Measurements from ENCODE around the gene PGAP6. TPM values are rescaled to one million over a fixed set of nuclear protein-coding genes. Genes with fewer than 3 reads are reported as not detected.

The PGAP6 gene
- total and polyA plus RNA-seq, 10 donors, result 19.5 to 63.2 (median 43.9) TPM

- DNase-seq, result peak; percentile 88
Observed at GRCh38 chr16:397736-398332, 16.1 kb upstream of the PGAP6 start.

DNA sequence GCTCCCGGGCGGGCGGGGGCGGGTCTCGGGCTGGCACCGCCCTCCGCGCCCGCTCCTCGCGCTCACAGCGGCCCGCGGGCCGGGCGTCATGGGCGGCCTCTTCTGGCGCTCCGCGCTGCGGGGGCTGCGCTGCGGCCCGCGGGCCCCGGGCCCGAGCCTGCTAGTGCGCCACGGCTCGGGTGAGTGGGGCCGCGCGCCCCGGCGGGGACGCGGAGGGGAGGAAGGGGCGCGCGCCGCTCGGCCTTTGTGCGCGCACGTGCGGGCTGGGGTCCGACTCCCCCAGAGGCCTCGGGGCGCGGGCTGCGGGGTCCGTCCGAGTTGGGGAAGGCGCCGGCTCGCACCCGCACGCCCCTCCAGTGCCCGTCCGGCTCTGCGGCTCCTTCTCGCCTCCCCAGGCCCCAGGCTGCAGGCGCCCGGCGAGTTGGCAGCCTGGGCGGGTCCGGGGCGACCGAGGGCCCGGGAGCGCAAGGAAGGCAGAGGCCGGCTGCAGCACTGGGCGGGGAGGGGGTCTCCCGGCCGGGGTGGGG is 15.4 kb upstream of the PGAP6 start, which contains the start of gene NME4:
Gene NME4 (plus strand): TSS at position 65 of the 527 bp plus-strand sequence. CDS start 24 bp downstream, at position 89.
- intact Hi-C loops (cut with DNase I; ENCODE audit: low total_unique reads), result no loop called here
- TF ChIP-seq, protein P1, sequence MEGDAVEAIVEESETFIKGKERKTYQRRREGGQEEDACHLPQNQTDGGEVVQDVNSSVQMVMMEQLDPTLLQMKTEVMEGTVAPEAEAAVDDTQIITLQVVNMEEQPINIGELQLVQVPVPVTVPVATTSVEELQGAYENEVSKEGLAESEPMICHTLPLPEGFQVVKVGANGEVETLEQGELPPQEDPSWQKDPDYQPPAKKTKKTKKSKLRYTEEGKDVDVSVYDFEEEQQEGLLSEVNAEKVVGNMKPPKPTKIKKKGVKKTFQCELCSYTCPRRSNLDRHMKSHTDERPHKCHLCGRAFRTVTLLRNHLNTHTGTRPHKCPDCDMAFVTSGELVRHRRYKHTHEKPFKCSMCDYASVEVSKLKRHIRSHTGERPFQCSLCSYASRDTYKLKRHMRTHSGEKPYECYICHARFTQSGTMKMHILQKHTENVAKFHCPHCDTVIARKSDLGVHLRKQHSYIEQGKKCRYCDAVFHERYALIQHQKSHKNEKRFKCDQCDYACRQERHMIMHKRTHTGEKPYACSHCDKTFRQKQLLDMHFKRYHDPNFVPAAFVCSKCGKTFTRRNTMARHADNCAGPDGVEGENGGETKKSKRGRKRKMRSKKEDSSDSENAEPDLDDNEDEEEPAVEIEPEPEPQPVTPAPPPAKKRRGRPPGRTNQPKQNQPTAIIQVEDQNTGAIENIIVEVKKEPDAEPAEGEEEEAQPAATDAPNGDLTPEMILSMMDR (IDR thresholded peaks at IDR 0.05 in 8 of 11, conservative IDR thresholded peaks at IDR 0.05 in 3 of 11), result no peak
- TF ChIP-seq POLR2AphosphoS5 (IDR thresholded peaks at IDR 0.05), result peak in 1 of 3 donors; percentile 43
- no peak for TF ChIP-seq POLR2A (IDR thresholded peaks at IDR 0.05)
- peak within 1 kb of the TSS; percentile 43 to 89 (median 56) for H3K4me3 ChIP-seq
- WGBS, 5 donors, result 0 to 1% (median 0%) methylated on average over 23 to 75 of the region's 75 CpGs; no CpG with 5 or more reads in 1 of the 5 donors
- DNase-seq, result peak; percentile 87
- H3K36me3 ChIP-seq, result peaks cover 0 to 8% (median 0%) of the 10 kb centered on the region in 6 donors
- peaks cover 5 to 60% (median 37%) of the 10 kb centered on the region in 6 donors for H3K4me1 ChIP-seq
- H3K27ac ChIP-seq, result peak within 1 kb of the TSS; percentile 66 to 98 (median 78)
- peaks cover 0 to under 1% (median 0%) of the 10 kb centered on the region in 8 donors for H3K9me3 ChIP-seq
- H3K27me3 ChIP-seq (replicated peaks in 1 of 7), result no peaks in the 10 kb centered on the region

More at GRCh38 chr16:397736-398332, 16.1 kb upstream of the PGAP6 start:
- intact Hi-C loops (cut with DNase I; ENCODE audit: low total_unique reads), result no loop called here
- peaks cover 6 to 65% (median 41%) of the 10 kb centered on the region in 6 donors for H3K4me1 ChIP-seq
- peak overlapping the region in 4 of 8 donors; percentile 58 to 89 (median 66) for H3K4me3 ChIP-seq
- H3K36me3 ChIP-seq, result peaks cover 0 to 8% (median 0%) of the 10 kb centered on the region in 6 donors
- peak overlapping the region in 6 of 8 donors; percentile 49 to 98 (median 78) for H3K27ac ChIP-seq
- H3K27me3 ChIP-seq (replicated peaks in 1 of 7), result no peaks in the 10 kb centered on the region
- 32 to 57% (median 39%) methylated on average over 14 to 29 of the region's 29 CpGs for WGBS, 5 donors
- no peaks in the 10 kb centered on the region for H3K9me3 ChIP-seq
- TF ChIP-seq POLR2A (IDR thresholded peaks at IDR 0.05), result no peak
- TF ChIP-seq POLR2AphosphoS5 (IDR thresholded peaks at IDR 0.05), result peak in 2 of 3 donors; percentile 47 to 58
- TF ChIP-seq, protein P1 (IDR thresholded peaks at IDR 0.05 in 8 of 11, conservative IDR thresholded peaks at IDR 0.05 in 3 of 11), result peak in 7 of 11 experiments; percentile 22 to 56 (median 45)

DNA sequence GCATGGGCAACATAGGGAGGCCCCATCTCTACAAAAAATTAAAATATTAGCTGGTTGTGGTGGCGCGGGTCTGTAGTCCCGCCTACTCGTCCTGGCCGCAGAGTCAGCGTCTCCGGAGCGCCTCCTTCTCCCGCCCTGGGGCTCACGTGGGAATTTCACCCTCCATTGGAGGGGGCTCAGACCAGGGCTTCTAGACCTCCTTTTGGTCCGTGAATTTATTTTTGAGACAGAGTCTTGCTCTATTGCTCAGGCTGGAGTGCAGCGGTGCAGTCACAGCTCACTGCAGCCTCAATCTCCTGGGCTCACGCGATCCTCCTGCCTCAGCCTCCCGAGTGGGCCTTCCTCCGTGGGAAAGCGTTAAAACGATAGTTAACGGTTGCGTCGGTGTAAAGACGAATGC is 14.8 kb upstream of the PGAP6 start:
- H3K4me1 ChIP-seq, result peaks cover 3 to 63% (median 35%) of the 10 kb centered on the region in 6 donors
- WGBS, 5 donors, result 1 to 3% (median 3%) methylated on average over 17 to 22 of the region's 22 CpGs
- peaks cover 0 to 6% (median 0%) of the 10 kb centered on the region in 8 donors for H3K9me3 ChIP-seq
- H3K27me3 ChIP-seq (replicated peaks in 1 of 7), result no peaks in the 10 kb centered on the region
- TF ChIP-seq, protein P1 (IDR thresholded peaks at IDR 0.05 in 8 of 11, conservative IDR thresholded peaks at IDR 0.05 in 3 of 11), result no peak
- peak in 2 of 3 donors; percentile 19 to 24 for TF ChIP-seq POLR2AphosphoS5 (IDR thresholded peaks at IDR 0.05)
- intact Hi-C loops (cut with DNase I; ENCODE audit: low total_unique reads), result no loop called here
- no peak for DNase-seq
- peak overlapping the region in 7 of 8 donors; percentile 4 to 98 (median 80) for H3K27ac ChIP-seq
- peak overlapping the region; percentile 32 to 89 (median 56) for H3K4me3 ChIP-seq
- H3K36me3 ChIP-seq, result peaks cover 0 to 8% (median 0%) of the 10 kb centered on the region in 6 donors

GRCh38 chr16:396199-396598 is 14.4 kb upstream of the PGAP6 start:
- DNase-seq, result no peak
- TF ChIP-seq POLR2A (IDR thresholded peaks at IDR 0.05), result no peak
- TF ChIP-seq POLR2AphosphoS5 (IDR thresholded peaks at IDR 0.05), result no peak
- TF ChIP-seq, protein P1 (IDR thresholded peaks at IDR 0.05 in 8 of 11, conservative IDR thresholded peaks at IDR 0.05 in 3 of 11), result no peak
- Histone ChIP-seq H3K27ac (peak overlapping the region in 7 of 8 donors; percentile 4 to 98 (median 80)), H3K4me3 (peak overlapping the region in 4 of 8 donors; percentile 36 to 89 (median 63)), H3K4me1 (peaks cover 3 to 64% (median 35%) of the 10 kb centered on the region in 6 donors), H3K9me3 (peaks cover 0 to 6% (median 0%) of the 10 kb centered on the region in 8 donors), H3K36me3 (peaks cover 0 to 8% (median 0%) of the 10 kb centered on the region in 6 donors), H3K27me3 (replicated peaks in 1 of 7) (no peaks in the 10 kb centered on the region)
- 20 to 51% (median 25%) methylated on average over 3 of the region's 3 CpGs for WGBS, 5 donors
- intact Hi-C loops (cut with DNase I; ENCODE audit: low total_unique reads), result no loop called here
